ENCODE measurements around the gene C10orf62.
A peak's percentile ranks its signal among the peaks of the same experiment; 100 is the strongest.
"Not testable (repeated sequence)": the region's sequence is repeated elsewhere in the genome, so short reads cannot be mapped to it uniquely, and the experiment has no call there.

The C10orf62 gene

GRCh38 chr10:97632949-97633884, 43.7 kb downstream of the C10orf62 start, which contains the start of gene MORN4:
Gene MORN4 (minus strand): TSS chr10:97633500. CDS start chr10:97619653, 13,847 bp downstream.
- peak; percentile 52 for DNase-seq

GRCh38 chr10:97633921-97634320, 44.4 kb downstream of the C10orf62 start:
- DNase-seq: no peak

GRCh38 chr10:97635577-97635976, 46.1 kb downstream of the C10orf62 start:
- no peak for DNase-seq

- not testable (repeated sequence) for DNase-seq
These were observed 49.6 kb downstream of the C10orf62 start for GRCh38 chr10:97639090-97639489.

- DNase-seq: peak; percentile 95 to 97
These were observed 50.8 kb downstream of the C10orf62 start, which contains the start of gene PI4K2A for GRCh38 chr10:97640174-97640867. Gene PI4K2A (plus strand): TSS chr10:97640671. CDS start chr10:97640743, 72 bp downstream.
